GM21786 (cell line): ENCODE data around the gene TTLL1.
A peak's percentile ranks its signal among the peaks of the same experiment; 100 is the strongest.
"Not testable (repeated sequence)": the region's sequence is repeated elsewhere in the genome, so short reads cannot be mapped to it uniquely, and the experiment has no call there.

Source experiments
- ATAC-seq: cut with Tn5 transposase; IDR thresholded peaks from one replicate; pipeline ENCODE4 v1.9.1; 2021; ENCODE audit not compliant: unreplicated experiment

TTLL1 gene

DNA sequence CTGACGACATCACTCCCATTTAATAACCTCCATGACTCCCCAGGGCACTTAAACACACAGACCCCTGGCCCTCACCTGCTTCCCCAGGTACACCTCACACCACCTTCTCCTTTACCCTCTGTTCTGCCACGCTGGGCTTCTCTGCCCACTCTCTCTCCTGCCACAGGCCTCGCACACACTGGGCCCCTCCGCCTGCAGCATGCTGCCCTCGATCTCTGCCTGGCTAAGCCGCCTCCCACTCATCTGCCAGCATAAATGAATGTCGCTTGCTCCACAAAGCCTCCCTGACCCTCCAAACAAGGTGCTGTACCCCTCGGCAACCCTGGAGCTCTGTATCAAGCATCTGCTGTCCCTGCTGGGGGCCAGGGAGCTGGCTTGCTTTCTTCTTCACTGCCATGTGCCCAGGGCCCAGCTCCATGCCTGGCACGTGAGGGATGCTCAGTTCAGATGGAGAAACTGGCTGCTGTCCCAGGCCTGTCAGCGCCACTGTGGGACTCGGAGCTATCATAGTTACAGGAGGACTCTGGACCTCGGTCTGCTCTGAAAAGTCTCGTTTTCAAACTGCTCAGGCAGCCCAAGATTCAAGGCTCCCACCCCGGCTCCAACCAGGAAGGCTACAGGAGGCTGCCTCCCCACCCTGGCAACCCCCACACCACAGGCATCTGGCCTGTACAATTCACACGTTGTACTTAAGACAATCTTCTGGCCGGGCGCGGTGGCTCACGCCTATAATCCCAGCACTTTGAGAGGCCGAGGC lies 11.9 kb downstream of the TTLL1 start:
- ATAC-seq: no peak

DNA sequence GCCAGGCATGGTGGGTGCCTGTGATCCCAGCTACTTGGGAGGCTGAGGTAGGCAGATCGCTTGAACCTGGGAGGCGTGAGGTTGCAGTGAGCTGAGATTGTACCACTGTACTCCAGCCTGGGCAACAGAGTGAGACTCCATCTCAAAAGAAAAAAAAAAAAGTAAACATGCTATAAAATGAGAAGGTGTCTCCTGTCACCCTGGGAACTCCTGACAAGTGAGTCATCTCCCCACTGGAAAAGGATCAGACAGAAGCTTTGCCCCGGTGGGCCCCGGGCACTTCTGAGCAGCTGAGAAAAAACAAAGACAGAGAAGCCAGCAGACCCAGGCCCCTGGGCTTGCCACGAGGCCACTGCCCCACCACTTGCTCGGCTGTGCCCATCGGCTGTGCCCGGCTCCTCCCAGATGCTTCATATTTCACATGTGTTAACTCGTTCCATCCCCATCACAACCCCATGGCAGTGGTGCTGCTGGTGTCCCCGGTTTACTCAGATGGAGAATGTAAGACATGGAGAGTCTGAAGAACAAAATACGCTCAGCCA lies 22.3 kb downstream of the TTLL1 start:
- ATAC-seq: no peak

DNA sequence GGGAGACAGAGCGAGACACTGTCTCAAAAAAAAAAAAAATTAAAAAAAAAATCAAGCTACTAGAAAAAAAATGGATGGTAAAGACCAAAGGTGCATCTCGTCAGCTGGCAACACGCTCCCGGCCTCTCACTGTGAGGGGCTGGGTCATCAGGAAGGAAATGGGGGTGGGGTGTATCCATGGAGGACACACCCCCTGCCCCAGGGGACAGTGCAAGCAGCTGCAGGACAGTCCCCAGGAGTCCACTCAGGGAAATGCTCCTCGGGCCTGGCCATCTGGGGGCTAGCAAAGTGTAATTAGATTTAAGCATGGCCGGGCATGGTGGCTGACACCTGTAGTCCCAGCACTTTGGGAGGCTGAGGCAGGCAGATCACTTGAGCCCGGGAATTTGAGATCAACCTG lies 23.1 kb downstream of the TTLL1 start:
- no peak for ATAC-seq

DNA sequence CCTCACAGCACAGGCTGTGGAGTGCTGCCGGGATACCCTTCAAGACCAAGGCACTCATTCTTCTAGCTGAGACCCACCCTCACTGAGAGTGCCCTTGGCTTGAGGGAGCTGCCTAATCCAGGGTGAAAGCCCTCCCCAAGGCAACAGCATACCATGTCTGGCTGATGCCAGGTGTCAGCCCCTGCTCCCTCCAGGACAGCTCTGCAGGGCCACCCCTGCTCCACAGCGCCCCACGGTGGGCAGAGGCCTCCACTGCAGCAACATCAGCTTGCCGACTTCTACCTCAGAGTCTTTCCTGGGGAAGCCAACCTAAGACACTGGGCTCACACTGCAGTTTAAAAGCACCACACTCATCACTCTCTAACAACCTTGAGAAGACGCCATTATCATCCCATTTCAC lies 29.0 kb downstream of the TTLL1 start:
- ATAC-seq: no peak

DNA sequence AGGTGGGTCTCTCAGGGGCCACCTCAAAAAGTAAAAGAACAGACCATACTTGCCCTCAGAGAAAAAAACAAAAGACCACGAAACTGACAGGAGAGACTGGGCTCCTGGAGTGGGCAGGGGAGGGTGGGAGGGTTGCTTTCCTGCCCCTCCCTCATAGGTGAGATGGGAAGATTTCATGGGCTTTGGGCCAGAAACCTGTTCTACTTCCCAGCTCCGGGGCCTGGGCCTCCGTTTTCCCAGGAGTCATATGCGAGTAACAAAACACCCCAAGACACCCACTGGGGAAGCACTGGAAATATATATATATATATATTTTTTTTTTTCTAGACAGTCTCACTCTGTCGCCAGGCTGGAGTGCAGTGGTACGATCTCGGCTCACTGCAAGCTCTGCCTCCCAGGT lies 31.6 kb downstream of the TTLL1 start:
- no peak for ATAC-seq

DNA sequence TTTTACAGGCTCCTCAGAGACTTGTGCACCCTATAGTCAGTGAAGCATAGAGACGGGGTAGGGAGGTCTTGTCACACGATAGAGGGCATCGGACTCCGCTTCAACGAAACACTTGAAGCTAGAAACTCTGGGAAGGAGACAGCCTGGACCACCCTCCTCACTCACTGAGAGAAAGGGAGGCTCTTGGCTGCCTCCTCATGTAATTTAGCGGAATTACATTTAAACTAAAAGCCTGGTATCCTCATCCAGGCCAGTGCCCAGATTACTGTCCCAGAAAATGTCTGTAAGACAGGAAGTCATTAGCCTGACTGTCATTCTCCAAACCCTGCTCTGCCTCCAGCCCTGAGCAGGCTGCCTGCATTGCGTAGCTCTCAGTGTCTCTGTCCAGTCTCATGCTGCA lies 36.0 kb downstream of the TTLL1 start:
- no peak for ATAC-seq

DNA sequence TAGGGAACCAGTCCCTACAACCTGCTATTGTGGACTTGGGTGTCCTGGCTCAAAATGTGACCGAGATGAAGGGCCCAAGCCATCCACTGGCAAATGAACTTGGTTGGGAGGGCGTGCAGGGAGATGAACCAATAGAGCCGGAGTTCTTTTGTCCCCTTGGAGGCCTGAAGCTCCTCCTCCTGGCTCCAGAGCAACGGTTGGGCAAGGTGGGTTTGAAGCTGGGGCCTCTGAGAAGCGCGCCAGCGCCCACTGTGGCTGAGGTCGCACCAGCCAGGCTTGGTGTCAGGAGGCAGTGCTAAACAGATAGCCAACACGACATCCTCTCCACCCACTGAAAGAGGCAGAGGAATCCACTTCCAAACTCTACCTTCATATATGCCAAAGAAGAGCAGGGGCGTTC lies 38.2 kb downstream of the TTLL1 start:
- no peak for ATAC-seq

DNA sequence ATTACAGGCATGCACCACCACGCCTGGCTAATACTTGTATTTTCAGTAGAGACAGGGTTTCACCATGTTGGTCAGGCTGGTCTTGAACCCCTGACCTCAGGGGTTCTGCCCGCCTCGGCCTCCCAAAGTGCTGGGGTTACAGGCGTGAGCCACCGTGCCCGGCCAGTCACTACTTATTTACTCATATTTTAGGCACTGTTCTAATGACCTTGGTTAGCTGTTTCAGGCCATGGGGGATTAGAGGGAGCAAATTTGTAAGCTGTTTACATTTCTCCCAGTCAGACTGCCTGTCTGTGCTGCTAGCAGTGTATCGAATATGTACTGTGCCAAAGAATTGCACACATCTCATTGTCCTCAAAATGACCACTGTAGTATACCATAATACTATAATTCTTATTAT lies 41.6 kb downstream of the TTLL1 start:
- no peak for ATAC-seq

DNA sequence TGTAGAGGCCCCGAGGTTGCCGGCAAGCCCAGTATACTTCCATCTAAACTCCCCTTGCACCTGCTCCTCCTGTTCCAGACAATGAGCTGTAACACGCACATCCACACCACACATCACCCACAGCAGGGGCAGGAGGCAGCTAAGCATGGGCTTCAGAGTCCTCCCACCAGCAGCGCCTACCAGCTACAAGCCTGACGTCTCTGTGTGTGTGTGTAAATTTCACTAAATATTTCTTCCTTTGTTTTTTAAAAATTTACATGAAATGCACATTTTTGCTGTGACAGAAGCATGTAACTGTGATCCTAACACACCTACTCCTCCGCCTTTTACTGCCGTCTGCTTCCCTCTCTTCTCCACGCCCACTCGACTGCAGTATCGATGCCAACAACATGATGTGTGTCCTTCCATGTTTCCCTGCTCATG lies 44.9 kb downstream of the TTLL1 start:
- ATAC-seq: no peak

DNA sequence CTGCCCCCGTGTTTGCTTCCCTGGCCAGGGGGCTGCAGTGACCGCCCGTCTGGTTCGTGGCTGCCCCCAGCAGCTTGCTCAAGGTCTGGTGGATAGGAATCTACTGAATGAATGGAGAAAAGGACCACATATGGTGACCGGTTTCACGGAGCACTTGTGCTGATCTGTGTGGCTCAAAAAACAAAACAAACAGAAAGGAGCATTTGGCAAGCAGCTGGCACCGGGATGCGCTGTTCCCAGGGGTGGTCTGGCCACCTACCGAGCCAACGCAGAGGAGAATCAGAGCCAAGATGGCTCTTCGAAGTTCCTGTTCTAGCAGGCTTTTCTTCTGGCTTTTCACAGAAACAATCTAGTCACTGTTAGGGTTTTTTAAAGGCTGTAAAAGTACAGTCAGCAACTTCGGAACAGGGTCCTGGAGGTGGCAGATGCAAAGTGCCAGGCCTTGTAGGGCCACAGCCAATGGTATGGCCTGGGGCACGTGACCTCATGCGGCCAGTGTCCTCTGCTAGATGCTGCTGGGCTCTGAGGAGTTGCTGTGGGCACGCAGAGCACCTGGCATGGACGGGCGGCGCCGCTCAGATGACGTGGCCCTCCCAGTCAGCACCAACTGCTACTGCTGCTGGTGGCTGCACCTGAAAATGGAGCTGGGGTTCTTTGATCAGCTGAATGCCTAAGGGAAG lies 47.0 kb downstream of the TTLL1 start:
- ATAC-seq: no peak

DNA sequence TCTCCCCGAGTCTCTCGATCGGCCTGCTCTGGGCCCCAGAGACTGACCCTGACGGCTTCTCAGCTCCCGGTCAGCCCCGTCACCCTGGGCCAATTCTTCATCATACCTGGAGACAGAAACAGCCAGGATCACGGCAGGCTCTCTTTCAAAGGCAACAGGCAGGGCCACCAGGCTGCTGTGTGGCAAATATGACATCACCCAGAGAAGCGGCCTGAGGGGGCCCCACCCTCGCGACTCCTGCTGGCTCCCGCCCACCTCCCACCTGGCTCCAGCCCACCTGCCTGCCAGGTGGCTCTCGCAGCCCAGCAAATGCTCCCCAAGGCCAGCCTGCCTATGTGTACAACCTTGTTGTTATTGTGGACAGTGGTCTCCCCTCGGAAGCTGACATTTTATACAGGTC lies 49.4 kb downstream of the TTLL1 start:
- no peak for ATAC-seq

DNA sequence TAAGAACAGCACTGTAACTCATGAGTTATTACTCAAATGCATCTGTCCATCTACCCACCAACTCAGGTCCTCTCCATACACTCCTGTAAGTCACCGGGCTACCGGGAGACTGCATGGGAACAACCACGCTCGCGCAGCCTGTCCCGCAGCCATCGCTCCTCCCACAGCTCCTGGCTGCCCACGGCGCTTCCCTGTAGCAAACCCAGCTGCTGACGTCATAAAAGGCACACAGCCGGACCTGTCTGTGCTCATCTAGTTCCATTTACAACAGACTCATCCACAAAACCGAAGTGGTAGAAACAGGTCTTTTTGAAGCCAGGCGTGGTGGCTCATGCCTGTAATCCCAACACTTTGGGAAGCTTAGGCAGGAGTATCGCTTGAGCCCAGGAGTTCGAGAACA lies 50.9 kb downstream of the TTLL1 start:
- ATAC-seq: no peak

DNA sequence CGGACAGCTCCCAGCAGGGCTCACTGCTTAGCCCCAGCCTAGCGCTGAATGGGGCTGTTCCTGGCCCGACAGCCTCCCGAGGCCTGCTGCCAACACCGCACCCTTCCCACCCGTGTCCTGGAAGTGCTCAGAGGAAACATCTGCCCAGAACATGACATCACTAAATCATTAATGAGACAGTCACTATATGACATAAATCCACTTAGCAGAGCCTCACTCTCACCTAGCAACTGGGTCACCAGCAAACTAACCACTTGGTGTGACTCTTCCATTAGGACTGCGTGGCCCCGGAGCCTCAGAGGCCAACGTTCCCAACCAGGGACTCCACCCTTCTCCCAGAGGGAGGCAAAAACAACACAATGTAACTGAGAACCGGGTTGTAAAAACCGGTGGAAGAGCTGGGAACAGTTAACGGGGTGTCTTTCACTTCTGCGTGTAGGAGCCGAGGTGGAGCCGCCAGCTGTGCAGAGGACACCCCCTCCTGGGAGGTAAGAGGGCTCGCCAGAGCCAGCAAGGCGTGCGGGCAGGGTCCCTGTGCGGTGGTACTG lies 52.8 kb downstream of the TTLL1 start:
- no peak for ATAC-seq

DNA sequence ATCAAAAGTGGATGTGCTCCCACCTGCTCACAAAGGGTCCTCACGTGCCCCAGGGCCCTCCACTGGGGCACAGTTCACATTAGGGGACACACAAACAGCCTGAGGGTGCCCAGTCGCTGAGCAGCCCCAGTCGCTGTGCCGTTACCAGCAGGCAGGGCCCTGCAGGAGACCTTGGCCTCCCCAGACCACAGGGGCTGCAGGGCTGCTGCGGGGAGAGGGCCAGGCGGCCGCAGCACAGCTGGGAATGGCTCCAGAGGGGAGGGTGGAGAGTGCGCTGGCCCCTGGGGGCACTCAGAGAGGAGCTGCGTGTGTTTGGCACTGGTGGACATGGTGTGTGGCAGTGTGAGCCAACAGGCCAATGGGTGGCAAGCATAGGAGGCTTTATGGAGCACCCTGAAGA lies 53.9 kb downstream of the TTLL1 start:
- ATAC-seq: no peak

DNA sequence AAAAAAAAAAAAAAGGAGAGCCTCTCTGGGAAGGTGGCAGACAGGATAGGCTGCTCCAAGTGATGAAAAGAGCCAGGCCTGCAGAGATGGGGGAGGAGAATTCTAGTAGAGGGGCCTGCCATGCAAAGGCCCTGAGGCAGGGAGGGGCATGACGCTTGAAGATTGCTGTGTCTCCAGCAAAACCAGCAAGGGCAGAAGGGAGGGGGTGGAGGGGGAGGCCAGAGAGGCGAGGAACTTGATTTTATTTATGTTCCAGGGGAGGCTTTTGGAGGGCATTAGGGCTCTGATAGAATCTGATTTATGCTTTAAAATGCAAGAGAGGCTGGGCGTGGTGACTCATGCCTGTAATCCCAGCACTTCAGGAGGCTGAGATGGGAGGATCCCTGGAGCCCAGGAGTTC lies 57.6 kb downstream of the TTLL1 start:
- no peak for ATAC-seq

DNA sequence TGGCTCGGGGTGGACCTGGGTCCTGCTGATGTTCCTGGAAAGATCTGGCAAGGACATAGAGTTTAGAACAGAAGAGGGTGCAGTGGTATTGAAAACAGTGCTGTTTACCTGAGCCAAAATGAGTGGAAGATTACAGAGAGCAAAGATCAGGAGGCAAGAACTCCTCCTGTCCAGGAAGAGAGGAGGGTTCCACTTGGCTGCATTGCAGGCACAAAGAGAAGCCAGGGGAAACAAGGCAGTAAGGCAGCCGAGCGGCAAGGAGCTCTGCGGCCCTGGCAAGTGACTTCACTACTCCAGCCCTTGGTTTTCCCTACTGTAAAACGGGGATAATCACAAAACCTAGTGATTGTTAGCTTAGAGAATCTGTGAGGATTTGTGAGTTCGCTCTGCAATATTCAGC lies 70.6 kb downstream of the TTLL1 start:
- ATAC-seq: no peak

DNA sequence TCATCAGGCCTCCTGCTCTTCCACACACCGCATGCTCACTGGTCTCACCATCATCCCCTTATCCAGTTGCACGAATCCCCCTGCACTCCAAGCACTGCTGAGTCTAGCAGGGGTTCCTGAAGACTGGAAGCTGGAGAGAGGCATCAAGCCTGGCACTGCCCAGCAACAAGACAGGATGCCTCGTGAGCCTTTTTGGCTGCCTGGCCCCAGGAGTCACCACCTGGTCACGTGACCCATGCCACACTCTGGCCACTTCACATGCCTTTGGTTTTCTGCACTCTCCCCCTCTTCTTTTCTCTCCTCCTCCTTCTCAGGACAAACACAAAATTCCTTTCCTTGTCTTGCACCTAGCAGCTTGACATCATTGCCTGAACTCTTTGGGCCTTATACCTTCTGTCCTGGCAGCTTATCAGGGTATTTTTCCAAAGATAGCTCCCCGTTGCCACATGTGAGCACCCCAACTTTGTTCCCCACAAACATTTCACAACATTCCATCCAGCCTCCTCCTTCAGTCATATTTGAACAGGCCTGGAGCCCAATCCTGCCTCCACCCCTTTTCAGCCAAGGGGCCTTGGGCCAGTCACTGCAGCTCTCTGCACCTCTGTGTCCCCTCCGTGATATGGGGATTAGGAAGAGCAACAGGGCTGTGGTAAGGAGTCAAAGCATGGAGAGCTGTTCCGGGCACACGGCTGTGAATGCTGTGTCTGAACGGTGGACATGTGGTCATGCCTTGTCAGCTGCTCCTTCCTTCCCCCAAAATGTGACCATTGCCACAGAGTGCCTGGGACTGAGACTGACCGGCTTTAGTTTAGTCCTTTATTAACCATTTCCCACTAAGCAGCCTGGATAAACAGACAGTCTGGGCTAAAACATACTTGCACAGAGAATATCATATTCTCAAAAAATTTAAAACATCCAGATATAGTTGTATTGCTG lies 71.4 kb downstream of the TTLL1 start:
- ATAC-seq: no peak

DNA sequence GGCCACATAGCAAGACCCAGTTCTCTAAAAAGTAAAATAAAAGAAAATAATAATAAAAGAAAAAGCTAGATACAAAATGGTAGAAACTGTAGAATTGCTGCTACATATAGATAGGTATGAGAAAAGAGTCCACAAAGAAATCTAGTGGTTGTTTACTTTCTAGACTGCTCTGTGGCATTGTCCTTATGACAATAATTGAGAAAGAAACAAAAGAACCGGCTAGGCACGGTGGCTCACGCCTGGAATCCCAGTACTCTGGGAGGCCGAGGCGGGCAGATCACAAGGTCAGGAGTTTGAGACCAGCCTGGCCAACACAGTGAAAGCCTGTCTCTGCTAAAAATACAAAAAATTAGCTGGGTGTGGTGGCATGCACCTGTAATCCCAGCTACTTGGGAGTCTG lies 73.0 kb downstream of the TTLL1 start:
- ATAC-seq: not testable (repeated sequence)

DNA sequence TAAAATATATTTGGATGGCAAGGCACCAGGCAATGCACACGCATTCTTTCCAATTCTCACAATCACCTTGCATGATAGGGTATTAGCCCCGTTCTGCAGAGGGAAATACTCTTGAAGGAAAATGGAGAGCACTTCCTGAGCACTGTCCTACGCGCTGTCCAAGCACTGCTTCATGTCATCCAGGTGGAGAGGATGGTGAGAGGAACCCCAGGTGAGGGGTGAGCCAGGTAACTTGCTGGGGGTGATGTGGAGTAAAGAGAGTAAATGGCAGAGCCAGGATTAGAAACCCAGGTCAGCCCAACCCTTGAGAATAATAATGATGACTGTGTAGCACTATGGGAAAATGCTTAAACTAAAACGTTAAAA lies 73.5 kb downstream of the TTLL1 start:
- ATAC-seq: no peak

DNA sequence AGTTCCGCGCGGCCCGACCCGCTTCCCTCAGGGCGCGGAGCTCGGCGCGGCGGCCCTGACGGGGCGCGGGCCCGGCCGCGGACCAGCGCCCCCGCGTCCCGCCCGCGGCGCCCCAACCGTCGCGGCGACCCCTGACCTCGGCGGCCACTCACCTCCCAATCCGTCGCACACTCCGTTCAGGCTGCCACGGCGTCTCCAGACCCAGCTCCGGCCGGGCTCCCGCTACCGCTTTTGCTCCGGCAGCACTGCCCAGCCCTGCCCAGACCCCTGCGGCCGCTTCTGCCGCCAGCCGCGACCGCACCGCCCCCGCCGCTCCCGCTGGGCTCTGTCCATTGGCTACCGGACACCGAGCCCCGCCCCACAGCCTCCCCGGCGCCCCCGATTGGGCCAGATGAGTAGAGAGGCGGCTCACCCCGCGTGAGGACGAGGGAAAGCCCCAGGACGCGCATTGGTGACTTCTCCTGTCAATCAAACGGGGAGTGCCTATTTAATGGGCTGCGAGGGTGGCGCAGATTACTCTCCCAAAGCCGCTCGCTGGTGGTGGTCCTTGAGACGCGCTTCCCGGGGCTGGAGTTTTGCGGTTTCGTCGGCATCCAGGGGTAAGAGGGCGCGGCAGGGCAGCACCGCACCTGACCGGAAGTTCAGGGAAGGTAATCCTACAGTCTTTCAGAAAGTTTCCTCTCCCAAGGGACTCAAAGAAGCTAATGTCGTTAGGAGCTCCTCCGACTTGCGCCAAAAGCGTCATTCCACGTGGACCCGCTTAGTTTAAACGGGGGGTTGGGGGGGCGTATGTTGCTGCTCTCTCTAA lies 74.1 kb downstream of the TTLL1 start, which contains the start of gene PACSIN2:
Gene PACSIN2, minus strand, starts transcription at position 281 of the 808 bp plus-strand sequence. CDS start 103,069 bp downstream, outside the sequence.
- peak; percentile 86 for ATAC-seq
